Upper lobe of left lung (tissue), 6 donors: ENCODE results near the gene TMPRSS6. TPM values are rescaled to one million over a fixed set of nuclear protein-coding genes. Genes with fewer than 3 reads are reported as not detected.

ENCODE experiments used
- ATAC-seq, 2 donors: fragments of 200-7000 bp; cut with Tn5 transposase; one replicate each; pipeline ENCODE4 v1.9.1; 2022; ENCODE audit warnings: mild to moderate bottlenecking in 2 of 2, moderate library complexity in 2 of 2; ENCODE audit not compliant: low FRiP score in 2 of 2
- DNase-seq, 2 donors: peaks; one replicate each; pipeline ENCODE4 v3.0.0-alpha.2; 2019 to 2020
- H3K27ac ChIP-seq, 4 donors: fragments of 200-600 bp; sonication (generic); one replicate each; pipeline ENCODE4 v1.5.1; 2016 to 2019
- H3K27me3 ChIP-seq, 4 donors: fragments of 200-600 bp; sonication (generic); one replicate each; pipeline ENCODE4 v1.5.1; 2017 to 2019
- H3K36me3 ChIP-seq, 4 donors: fragments of 200-600 bp; sonication (generic); one replicate each; pipeline ENCODE4 v1.5.1; 2016 to 2019
- H3K4me1 ChIP-seq, 4 donors: fragments of 200-600 bp; sonication (generic); one replicate each; pipeline ENCODE4 v1.5.1; 2018 to 2019
- H3K4me3 ChIP-seq, 4 donors: fragments of 200-600 bp; sonication (generic); one replicate each; pipeline ENCODE4 v1.5.1; 2017 to 2019; ENCODE audit warnings: mild to moderate bottlenecking in 2 of 4, moderate library complexity in 1 of 4
- H3K9me3 ChIP-seq, 4 donors: fragments of 200-600 bp; sonication (generic); one replicate each; pipeline ENCODE4 v1.5.1; 2018 to 2019
- EP300 ChIP-seq, 4 donors: sonication (generic); formaldehyde crosslinking; IDR thresholded peaks; one replicate each; pipeline ENCODE4 v1.5.1; 2017; ENCODE audit warnings: antibody characterized with exemption in 4 of 4, control low read depth in 2 of 4
- POLR2A ChIP-seq, 4 donors: fragments of 450-650 bp; IDR thresholded peaks; one replicate each; pipeline ENCODE4 v1.5.1; 2016 to 2017; ENCODE audit warnings: antibody characterized with exemption in 4 of 4, mild to moderate bottlenecking in 2 of 4
- POLR2AphosphoS5 ChIP-seq, 2 donors: sonication (generic); formaldehyde crosslinking; IDR thresholded peaks; one replicate each; pipeline ENCODE4 v1.5.1; 2017; ENCODE audit warnings: antibody characterized with exemption in 2 of 2
- WGBS, 2 donors: methylation state at CpG; one replicate each; pipeline ENCODE4 v1.1.5; 2017 to 2018; 5-methylcytosine and 5-hydroxymethylcytosine counted together
- total RNA-seq, 6 donors: library from RNA; depleted of rRNA in 4 of 6; stranded (reverse); fragments of >200 nt in 4 of 6; gene quantifications; one replicate each; pipeline versions ENCODE4 v1.1.0 to v1.2.1, GENCODE V29; 2016 to 2021
- TF ChIP-seq, protein P1 (sequence below), 6 experiments: fragments of 450-650 bp in 4 of 6; fragments of 200-600 bp in 2 of 6; sonication (generic) in 2 of 6; IDR thresholded peaks; one replicate each; pipeline ENCODE4 v1.5.1; 2016 to 2019; ENCODE audit warnings: antibody characterized with exemption in 6 of 6
- donor health status: DM: no; HTN: no; CAD: no; lungs with moderate emphysema.
- donor health status: DM: no; HTN: yes; CAD: no; lungs with severe emphysema.

TMPRSS6 gene
- total RNA-seq, 6 donors from 2014 or later, result 0.47 to 8.2 (median 2.0) TPM

DNA sequence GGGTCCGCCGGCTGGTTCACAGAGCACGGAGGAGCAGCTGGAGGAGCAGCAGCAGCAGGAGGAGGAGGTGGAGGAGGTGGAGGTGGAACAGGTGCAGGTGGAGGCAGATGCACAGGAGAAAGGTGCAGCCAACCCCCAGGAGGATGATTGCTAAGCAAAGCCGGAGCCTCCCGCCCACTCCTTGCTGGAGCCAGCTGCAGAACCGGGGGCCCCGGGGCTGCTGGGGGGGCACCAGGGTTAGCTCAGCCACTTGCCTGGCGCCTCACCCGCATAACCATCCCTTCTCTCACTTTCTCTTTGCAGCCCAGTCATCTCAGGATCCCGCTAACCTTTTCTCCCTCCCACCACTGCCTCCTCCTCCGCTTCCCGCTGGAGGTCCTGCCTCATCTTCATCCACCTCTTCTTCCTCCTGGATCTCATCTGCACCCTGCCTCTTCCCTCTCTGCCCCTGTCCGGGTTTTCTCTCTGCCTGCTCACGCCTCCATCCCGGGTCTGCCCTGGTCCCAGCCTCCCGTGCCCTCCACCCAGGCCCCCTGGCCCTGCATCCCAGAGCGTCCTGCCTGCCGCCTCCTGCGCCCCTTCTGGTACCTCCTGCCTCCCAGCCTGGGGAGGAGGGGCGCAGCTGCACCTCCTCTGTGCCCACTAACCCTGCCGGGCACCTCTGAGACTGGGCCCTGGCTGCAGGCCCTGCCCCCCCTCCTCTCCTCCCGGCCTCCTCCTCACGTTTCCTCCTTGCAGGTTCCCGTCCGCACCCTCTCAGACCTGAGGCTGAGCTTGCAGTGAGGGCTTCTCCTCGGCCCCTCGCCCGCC, 48.5 kb downstream of the TMPRSS6 start:
- no peak for DNase-seq
- peaks cover 0 to 49% (median 19%) of the 10 kb centered on the region in 4 donors for H3K36me3 ChIP-seq
- no peaks in the 10 kb centered on the region for H3K9me3 ChIP-seq
- no peaks in the 10 kb centered on the region for H3K27me3 ChIP-seq
- H3K4me3 ChIP-seq, result no peak overlapping the region
- H3K4me1 ChIP-seq, result no peaks in the 10 kb centered on the region
- WGBS, 2 donors, result 85 to 86% methylated on average over 26 to 28 of the region's 28 CpGs
- no peak overlapping the region for H3K27ac ChIP-seq
- TF ChIP-seq, protein P1, sequence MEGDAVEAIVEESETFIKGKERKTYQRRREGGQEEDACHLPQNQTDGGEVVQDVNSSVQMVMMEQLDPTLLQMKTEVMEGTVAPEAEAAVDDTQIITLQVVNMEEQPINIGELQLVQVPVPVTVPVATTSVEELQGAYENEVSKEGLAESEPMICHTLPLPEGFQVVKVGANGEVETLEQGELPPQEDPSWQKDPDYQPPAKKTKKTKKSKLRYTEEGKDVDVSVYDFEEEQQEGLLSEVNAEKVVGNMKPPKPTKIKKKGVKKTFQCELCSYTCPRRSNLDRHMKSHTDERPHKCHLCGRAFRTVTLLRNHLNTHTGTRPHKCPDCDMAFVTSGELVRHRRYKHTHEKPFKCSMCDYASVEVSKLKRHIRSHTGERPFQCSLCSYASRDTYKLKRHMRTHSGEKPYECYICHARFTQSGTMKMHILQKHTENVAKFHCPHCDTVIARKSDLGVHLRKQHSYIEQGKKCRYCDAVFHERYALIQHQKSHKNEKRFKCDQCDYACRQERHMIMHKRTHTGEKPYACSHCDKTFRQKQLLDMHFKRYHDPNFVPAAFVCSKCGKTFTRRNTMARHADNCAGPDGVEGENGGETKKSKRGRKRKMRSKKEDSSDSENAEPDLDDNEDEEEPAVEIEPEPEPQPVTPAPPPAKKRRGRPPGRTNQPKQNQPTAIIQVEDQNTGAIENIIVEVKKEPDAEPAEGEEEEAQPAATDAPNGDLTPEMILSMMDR (IDR thresholded peaks at IDR 0.05), result no peak
- TF ChIP-seq POLR2AphosphoS5 (IDR thresholded peaks at IDR 0.05) (no peak), POLR2A (IDR thresholded peaks at IDR 0.05) (no peak), EP300 (IDR thresholded peaks at IDR 0.05) (no peak)
- ATAC-seq, result no peak

DNA sequence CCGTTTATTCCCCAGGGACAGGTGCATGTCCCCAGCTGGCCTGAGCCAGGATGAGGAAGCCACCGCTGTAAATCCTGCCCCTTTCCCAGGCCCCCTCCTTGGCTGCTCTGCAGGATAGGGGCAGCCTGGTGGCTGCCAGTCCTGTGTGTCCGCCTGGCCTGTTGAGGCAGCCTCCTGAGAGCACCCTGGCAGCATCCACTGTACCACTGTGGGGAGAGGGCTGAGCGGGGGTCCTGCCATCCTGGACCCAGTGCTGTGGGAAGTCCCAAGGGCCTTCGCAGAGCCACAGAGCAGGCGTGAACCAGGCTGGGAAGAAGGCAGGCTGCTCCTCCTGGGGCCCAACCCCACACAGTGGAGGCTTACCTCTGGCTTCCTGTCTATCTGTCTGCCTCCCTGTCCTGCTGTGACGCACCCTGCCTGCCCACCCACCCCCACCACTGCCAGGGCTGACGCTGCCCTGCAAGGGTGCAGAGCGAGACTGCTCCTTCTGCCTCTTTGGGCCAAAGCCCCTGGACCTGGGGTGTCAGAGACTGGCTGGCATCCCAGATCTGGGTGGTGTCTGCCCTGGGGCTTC, 49.5 kb downstream of the TMPRSS6 start:
- peaks cover 0 to 58% (median 19%) of the 10 kb centered on the region in 4 donors for H3K36me3 ChIP-seq
- TF ChIP-seq POLR2AphosphoS5 (IDR thresholded peaks at IDR 0.05), result no peak
- no peak for TF ChIP-seq POLR2A (IDR thresholded peaks at IDR 0.05)
- TF ChIP-seq EP300 (IDR thresholded peaks at IDR 0.05), result no peak
- TF ChIP-seq, protein P1 (IDR thresholded peaks at IDR 0.05), result no peak
- no peaks in the 10 kb centered on the region for H3K27me3 ChIP-seq
- DNase-seq, result no peak
- ATAC-seq, result no peak
- no peaks in the 10 kb centered on the region for H3K9me3 ChIP-seq
- no peak overlapping the region for H3K27ac ChIP-seq
- H3K4me1 ChIP-seq, result no peaks in the 10 kb centered on the region
- H3K4me3 ChIP-seq, result no peak overlapping the region
- WGBS, 2 donors, result 80 to 96% methylated on average over 1 to 9 of the region's 9 CpGs

DNA sequence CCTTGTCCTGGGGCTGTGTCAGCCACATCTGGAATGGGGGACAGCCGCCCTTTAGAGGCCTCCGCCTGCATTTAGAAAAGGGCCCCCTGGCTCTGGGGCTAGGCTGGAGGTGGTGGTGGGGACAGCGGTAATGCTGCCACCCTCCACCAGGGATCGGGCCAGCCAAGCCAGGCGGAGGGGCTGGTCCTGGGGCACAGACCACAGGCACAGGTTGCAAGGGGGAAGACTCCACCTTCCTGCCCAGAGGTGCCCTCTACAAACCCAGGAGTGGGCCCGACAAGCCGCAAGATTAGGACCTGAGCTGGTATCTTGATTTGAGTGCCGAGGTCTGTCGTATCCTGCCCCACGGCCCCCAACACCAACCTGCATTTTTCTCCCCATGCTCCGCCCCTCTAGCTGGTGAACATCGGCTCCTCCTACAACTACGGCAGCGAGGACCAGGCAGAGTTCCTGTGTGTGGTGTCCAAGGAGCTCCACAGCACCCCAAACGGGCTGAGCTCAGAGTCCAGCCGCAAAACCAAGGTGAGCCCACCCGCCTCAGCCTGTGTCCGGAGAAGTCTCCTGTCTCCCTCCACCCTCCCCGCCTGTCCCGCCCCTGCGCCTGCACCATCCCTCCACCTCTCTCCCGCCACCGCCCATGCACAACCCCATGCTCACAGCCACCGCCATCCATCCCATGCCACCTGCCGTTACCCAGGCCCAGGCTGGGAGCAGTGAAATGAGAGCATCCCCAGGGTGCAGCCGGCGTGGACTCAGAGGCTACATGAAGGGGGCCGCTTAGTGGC, 50.4 kb downstream of the TMPRSS6 start:
- H3K27ac ChIP-seq, result no peak overlapping the region
- DNase-seq, result no peak
- H3K4me3 ChIP-seq, result no peak overlapping the region
- TF ChIP-seq EP300 (IDR thresholded peaks at IDR 0.05), result no peak
- TF ChIP-seq POLR2AphosphoS5 (IDR thresholded peaks at IDR 0.05), result no peak
- TF ChIP-seq, protein P1 (IDR thresholded peaks at IDR 0.05), result no peak
- no peak for TF ChIP-seq POLR2A (IDR thresholded peaks at IDR 0.05)
- no peak for ATAC-seq
- WGBS, 2 donors, result 95 to 96% methylated on average over 22 to 27 of the region's 28 CpGs
- H3K4me1 ChIP-seq, result no peaks in the 10 kb centered on the region
- no peaks in the 10 kb centered on the region for H3K27me3 ChIP-seq
- no peaks in the 10 kb centered on the region for H3K9me3 ChIP-seq
- H3K36me3 ChIP-seq, result peaks cover 0 to 60% (median 19%) of the 10 kb centered on the region in 4 donors

DNA sequence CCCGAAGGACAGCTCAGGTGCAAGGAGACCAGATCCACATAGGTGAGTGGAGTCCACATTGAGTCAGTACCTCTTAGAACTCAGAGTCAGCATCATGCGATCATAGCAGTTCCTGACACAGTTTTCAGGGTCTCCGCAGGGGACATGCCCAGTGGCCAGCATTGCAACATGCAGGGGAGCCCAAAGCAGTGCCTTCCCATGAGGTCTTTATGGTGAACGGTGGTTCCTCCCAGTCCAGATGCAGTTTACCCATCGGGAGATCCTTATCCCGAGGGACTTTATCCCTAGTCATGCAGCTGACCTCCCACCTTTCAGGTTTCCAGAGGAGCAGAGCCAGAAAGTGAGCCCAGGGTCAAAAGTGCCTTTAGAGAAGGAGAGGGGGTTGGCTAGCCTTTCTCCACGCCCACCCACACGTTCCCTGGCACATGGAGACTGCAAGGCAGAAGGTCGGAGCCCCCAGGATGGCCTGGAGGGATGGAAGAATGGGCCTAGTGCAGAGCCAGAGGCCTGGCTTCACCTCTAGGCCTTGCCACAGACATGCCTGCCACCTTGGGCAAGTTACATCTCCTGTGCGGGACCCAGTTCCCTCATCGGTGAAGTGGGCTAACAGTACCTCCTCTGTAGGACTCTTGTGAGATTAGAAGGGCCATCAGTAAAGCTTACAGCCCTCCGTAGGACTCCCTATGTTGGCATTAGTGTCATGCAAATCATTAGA, 51.6 kb downstream of the TMPRSS6 start:
- ATAC-seq (no peak), DNase-seq (no peak)
- Histone ChIP-seq H3K9me3 (no peaks in the 10 kb centered on the region), H3K4me3 (no peak overlapping the region), H3K4me1 (no peaks in the 10 kb centered on the region), H3K36me3 (peaks cover 0 to 60% (median 19%) of the 10 kb centered on the region in 4 donors), H3K27ac (no peak overlapping the region), H3K27me3 (no peaks in the 10 kb centered on the region)
- TF ChIP-seq EP300 (IDR thresholded peaks at IDR 0.05) (no peak), POLR2AphosphoS5 (IDR thresholded peaks at IDR 0.05) (no peak), POLR2A (IDR thresholded peaks at IDR 0.05) (no peak)
- TF ChIP-seq, protein P1 (IDR thresholded peaks at IDR 0.05), result no peak
- WGBS, 2 donors, result 77 to 91% methylated on average over 4 to 12 of the region's 12 CpGs
